ENCODE measurements around the gene DNAJA3. TPM values are rescaled to one million over a fixed set of nuclear protein-coding genes. Genes with fewer than 3 reads are reported as not detected.

Gene DNAJA3
- 66.0 and 68.6 TPM in 2 replicates for total RNA-seq

DNA sequence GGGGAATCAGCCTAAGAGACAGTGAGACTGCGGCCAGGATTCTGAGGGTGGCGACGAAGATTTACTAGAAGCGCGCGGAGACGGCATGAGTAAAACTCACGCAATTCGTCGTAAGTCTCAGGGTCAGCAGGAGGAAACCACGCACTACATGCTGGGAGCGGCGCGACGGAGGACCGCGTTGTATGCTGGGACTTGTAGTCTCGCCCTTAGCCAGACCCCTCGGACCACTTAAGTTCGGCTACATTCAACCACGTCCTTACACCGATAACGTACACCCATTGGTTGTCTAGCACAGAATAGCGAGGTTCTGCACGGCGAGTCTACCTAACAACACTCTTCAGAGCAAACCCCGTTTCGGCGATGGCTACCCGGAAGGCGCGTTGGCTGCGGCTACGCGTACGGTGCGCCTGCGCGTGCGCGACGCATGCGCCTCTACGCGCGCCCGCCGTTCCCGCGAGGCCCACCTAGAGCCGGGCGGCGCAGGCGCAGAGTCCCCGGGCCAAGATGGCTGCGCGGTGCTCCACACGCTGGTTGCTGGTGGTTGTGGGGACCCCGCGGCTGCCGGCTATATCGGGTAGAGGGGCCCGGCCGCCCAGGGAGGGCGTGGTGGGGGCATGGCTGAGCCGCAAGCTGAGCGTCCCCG, at the start of gene DNAJA3:
DNAJA3 (plus strand) TSS at position 491 of the 643 bp plus-strand sequence; CDS start at position 505, 14 bp downstream.
- intact Hi-C loops (cut with micrococcal nuclease) = loop anchor here (1.0 to 10.0 kb wide), 7 partner anchors 9 to 529 kb away; partner anchors contain the start of genes CORO7, HMOX2, MGRN1 and SEC14L5

DNA sequence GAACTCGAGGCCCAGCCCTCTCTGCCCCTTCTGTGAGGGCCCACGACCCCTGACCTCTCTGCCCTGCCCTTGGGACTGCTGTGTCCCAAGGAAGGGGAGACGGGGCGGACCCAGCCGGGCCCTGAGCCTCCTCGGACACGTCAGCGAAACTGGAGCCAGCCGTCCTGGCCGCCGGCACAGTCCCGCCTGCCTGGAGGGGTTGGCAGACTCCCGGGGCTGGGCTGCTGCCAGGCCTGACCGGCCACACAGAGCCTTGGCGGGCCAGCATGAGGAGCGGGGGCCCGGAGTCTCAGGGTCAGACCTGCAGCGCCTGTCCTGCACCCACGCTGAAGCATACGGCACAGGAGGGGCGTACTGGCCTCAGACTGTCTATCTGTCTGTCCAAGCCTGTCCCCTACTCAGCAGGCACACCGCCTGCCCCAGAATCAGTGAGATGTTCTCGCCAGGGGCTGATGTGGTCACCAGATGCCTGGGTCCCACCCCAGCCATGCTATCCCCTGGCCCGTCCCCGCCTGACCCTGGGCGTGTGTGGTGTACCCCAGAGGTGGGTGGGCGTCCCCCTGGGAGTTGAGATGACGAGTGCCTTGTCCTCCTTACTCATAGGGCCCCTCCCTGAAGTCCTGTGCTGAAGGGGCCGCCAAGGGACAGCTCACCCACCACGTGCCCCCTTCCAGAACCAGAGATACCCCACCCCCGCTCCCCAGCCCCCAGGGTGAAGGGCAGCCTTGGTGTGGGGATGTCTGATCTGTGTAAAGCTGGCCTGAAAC, 49.4 kb upstream of the DNAJA3 start:
- intact Hi-C loops (cut with micrococcal nuclease) = no loop called here

DNA sequence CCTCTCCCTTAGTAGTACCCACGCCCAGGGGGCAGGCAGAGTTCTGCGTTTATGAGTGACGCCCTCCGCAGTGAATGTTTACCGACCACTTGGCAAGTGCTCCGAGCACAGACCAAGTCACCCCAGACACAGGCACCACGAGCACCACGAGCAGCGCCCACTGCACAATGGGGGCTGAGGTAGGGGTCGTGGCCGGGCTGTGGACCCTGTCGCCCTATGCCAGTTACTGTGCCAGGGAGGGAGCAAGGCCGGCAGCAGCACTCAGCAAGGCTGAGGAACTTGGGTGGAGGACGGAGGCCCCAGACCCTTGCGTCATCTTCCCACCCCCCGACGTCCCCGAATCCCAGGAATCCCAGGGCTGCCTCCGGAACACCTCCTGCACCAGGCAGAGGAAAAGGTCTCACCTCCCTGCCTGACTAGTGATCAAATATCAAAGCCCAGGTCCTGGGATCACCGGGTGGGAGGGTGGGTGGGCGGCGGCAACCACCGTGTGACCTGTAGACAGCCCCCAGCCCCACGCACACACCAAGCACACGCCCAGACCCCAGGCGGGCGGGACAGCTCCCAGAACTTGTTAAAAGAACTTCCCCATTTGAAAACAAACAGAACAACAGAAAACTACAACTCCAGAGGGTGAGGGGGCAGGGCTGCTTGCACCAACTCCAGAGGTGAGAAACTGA, 48.6 kb upstream of the DNAJA3 start:
- intact Hi-C loops (cut with micrococcal nuclease) = no loop called here

DNA sequence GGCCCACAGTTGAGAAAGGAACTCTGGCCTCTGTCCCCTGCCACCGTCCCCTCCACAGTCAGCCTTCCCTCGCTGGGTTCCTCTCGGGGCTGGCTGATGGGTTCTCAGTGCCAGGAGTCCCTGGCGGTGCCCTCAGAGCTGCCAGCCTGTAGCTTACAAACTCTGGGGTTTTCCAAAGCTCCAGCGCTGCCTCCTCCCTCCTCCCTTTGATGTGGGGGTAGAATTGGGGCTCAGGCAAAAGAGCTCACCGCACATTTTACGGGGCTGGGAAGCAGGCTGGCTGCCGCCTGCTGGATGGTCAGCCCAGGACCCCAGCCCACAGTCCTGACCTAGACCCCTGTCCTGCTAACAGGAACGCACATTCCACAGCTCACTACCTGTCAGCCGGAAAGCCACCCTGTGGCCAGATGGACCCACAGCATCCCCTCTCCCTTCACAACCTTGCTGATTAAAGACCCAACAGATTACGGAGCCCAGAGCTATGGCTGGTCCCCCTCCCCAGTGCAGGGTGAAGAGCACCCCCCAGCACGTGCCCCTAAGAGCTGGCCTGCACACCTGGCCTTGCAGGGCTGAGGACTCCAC, 48.0 kb upstream of the DNAJA3 start:
- intact Hi-C loops (cut with micrococcal nuclease) = no loop called here

DNA sequence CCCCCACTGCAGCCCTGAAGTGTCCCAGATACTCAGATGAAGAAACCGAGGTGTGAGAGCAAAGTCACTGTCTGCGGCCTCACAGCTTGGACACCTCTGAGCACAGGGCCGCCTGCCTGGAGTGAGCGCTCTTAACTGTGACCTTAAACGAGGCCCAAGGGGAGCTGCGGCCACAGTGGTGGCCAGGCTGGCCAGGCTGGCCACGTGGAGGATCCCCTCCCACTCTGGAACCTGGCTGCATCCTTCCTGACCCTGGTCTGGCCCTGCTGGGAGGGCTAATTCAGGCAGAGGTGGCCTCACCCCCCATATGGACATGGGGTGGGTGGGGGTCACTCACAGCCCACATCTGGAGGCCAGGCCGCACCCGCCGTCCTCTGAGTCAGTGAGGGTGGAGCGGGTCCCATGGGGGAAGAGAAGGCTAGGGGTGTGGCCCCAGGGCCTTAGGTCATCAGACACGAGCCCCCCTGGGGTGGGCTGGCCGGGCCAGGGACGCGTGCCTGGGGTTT, 47.5 kb upstream of the DNAJA3 start:
- intact Hi-C loops (cut with micrococcal nuclease) = no loop called here

DNA sequence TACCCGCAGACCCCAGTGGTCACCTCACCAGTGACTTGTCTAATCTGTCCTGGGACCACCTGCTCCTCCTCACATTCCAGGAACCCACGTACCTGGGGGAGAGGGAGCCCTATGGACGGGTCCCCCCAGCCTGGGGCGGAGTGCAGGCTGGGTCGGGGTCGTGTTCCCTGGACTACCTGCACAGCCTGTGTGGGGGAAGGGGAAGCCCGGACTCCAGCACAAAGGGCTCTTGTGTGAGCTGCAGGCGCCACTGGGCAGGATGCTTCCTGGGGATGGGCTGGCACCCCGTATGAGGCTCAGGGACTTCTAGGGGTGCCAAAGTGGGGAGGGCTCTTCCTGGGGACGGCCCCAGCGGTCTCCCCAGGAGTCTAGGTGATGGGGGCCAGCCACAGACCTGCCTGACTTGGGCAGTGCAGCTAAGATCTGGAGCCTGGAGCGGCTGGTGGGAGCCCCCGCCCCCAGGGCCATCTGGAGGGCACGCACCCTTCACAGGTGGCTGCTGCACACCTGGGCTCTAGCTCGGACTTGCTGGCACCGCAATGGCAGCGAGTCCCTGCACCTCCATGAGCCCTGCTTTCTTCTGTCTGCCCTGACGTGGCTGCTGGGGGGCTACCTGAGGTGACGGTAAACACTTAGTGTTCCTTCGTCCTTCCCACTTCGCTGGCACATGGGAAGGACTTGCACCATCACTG, 46.5 kb upstream of the DNAJA3 start:
- intact Hi-C loops (cut with micrococcal nuclease) = no loop called here

DNA sequence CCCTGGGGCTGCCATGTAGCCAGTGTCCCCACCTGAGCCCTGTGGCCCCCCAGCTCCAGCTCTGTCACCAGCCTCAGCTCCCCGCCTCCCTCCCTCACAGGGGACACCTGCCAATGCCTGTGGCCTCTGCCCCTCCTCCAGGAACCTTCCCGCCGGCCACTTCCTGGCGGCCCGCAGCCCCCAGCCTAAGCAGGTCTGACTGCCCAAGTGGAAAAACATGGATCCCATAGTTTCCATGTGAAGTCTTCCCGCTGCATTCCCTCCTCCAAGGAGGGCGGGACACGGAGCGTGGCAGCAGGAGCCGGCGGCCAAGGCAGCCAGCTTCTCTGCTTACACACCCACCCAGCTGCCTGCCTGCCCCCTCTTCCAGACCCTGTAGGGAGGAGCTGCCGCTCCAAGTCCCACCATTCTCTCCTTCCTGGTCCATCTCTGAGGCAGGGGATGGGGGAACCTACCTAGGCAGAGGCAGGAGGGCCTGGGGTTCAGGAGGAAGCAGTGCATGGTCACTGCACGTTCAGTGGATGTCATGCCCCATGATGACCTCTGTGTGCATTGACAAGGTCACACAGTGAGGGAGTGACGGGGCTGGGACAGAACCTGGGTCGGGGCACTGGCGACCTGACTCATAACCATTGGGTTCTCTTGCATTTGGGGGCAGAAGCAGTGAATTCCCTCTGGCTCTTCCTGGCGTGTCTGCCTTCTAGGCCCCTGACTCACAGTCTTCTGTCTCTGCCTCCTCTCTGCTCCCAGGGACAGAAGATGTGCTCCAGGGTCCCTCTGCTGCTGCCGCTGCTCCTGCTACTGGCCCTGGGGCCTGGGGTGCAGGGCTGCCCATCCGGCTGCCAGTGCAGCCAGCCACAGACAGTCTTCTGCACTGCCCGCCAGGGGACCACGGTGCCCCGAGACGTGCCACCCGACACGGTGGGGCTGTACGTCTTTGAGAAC, 45.3 kb upstream of the DNAJA3 start:
- intact Hi-C loops (cut with micrococcal nuclease) = no loop called here

DNA sequence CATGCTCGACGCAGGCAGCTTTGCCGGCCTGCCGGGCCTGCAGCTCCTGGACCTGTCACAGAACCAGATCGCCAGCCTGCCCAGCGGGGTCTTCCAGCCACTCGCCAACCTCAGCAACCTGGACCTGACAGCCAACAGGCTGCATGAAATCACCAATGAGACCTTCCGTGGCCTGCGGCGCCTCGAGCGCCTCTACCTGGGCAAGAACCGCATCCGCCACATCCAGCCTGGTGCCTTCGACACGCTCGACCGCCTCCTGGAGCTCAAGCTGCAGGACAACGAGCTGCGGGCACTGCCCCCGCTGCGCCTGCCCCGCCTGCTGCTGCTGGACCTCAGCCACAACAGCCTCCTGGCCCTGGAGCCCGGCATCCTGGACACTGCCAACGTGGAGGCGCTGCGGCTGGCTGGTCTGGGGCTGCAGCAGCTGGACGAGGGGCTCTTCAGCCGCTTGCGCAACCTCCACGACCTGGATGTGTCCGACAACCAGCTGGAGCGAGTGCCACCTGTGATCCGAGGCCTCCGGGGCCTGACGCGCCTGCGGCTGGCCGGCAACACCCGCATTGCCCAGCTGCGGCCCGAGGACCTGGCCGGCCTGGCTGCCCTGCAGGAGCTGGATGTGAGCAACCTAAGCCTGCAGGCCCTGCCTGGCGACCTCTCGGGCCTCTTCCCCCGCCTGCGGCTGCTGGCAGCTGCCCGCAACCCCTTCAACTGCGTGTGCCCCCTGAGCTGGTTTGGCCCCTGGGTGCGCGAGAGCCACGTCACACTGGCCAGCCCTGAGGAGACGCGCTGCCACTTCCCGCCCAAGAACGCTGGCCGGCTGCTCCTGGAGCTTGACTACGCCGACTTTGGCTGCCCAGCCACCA, 44.4 kb upstream of the DNAJA3 start:
- intact Hi-C loops (cut with micrococcal nuclease) = no loop called here

DNA sequence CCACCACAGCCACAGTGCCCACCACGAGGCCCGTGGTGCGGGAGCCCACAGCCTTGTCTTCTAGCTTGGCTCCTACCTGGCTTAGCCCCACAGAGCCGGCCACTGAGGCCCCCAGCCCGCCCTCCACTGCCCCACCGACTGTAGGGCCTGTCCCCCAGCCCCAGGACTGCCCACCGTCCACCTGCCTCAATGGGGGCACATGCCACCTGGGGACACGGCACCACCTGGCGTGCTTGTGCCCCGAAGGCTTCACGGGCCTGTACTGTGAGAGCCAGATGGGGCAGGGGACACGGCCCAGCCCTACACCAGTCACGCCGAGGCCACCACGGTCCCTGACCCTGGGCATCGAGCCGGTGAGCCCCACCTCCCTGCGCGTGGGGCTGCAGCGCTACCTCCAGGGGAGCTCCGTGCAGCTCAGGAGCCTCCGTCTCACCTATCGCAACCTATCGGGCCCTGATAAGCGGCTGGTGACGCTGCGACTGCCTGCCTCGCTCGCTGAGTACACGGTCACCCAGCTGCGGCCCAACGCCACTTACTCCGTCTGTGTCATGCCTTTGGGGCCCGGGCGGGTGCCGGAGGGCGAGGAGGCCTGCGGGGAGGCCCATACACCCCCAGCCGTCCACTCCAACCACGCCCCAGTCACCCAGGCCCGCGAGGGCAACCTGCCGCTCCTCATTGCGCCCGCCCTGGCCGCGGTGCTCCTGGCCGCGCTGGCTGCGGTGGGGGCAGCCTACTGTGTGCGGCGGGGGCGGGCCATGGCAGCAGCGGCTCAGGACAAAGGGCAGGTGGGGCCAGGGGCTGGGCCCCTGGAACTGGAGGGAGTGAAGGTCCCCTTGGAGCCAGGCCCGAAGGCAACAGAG, 43.5 kb upstream of the DNAJA3 start:
- intact Hi-C loops (cut with micrococcal nuclease) = no loop called here

DNA sequence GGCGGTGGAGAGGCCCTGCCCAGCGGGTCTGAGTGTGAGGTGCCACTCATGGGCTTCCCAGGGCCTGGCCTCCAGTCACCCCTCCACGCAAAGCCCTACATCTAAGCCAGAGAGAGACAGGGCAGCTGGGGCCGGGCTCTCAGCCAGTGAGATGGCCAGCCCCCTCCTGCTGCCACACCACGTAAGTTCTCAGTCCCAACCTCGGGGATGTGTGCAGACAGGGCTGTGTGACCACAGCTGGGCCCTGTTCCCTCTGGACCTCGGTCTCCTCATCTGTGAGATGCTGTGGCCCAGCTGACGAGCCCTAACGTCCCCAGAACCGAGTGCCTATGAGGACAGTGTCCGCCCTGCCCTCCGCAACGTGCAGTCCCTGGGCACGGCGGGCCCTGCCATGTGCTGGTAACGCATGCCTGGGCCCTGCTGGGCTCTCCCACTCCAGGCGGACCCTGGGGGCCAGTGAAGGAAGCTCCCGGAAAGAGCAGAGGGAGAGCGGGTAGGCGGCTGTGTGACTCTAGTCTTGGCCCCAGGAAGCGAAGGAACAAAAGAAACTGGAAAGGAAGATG, 42.8 kb upstream of the DNAJA3 start:
- intact Hi-C loops (cut with micrococcal nuclease) = no loop called here

DNA sequence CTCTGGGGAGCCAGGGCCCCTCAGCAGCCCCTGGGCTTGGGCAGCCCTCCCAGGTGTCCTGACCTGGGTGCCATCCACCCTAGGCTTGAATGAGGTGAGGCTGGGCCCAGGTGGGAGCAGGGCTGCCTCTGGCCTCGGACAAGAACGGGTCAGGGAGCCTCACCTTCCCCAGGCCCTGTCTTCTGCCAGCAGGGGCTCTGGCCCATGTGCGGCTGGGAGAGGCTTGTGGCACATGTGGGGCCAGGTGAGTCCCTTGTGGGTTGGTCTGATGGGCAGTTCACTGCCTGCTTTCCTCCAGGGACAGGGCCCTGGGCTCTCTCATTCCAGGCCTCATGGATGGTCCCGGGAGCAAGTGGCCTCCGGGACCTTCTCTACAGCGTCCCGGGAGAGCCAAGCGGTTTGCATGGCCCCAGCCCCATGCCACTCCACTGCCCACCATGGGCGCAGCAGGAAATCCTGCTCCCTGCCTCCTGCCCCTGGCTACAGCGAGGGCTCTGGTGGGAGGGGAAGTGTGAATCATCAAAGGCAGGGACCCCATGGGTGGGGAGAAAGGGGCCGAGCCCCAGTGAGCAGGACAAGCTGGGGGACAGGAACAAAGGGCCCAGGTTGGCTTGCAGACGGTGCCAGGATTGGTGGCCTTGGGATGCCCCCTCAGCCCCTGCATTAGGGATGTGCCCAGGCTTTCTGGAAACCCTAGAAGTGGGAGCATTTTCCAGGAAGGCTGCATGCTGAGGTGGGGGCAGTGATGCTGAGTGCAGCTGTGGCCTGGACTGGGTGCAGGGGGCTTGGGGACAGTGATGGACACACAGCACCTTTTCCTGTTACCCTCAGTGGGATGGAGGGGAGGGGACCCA, 41.9 kb upstream of the DNAJA3 start:
- intact Hi-C loops (cut with micrococcal nuclease) = no loop called here

DNA sequence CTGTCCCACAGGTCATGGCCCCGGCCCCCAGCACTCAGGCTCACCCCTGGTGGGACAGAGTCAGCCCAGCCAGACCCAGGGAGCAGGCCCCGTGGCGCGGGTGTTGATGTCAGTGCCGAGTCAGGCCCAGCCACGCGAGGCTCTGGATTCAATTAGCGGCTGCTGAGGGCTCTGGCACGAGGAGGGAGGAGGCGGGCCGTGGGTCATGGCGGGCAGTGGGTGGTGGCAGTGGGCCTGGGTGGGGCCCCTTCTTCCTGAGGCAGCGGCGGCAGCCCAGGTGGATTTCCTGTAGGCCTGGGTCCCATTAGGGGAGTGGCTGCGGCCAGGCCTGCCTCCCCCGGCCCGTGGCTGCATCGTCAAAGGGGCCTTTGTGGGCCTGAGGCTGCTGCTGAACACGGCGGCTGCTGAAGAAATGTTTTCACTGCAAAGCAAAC, 41.1 kb upstream of the DNAJA3 start:
- intact Hi-C loops (cut with micrococcal nuclease) = no loop called here

DNA sequence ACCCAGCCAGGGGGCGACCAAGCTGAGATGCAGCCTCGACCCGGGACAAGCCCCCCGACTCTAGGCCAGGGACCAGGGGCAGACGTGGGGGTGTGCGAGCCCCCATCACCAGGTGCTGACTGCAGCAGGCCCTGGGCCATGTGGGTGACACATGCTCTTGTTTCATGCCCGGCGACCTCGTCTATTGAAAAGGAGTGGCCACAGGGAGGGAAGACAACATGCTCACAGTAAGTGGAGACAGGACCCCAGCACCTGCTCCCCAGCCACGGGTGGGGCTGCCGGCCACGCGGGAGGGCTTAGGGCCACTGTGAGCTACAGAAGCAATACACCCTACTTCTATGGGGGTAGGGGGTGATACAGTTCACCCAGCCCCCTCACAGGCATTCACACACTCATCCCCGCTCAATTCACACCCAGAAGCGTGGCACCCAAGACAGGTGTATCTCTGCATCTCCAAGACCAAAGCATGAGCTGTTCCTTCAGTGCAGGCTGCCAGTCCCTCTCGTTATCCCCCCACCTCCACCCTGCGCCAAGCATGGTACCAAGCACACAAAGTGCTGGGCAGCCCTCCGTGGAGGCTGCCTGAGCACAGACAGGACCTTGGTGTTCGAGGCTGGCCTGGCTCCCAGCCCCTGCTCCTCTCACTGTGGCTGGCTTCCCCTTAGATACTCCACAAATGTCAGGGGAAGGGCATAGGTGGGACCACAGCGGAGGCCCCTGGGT, 40.4 kb upstream of the DNAJA3 start:
- intact Hi-C loops (cut with micrococcal nuclease) = no loop called here

DNA sequence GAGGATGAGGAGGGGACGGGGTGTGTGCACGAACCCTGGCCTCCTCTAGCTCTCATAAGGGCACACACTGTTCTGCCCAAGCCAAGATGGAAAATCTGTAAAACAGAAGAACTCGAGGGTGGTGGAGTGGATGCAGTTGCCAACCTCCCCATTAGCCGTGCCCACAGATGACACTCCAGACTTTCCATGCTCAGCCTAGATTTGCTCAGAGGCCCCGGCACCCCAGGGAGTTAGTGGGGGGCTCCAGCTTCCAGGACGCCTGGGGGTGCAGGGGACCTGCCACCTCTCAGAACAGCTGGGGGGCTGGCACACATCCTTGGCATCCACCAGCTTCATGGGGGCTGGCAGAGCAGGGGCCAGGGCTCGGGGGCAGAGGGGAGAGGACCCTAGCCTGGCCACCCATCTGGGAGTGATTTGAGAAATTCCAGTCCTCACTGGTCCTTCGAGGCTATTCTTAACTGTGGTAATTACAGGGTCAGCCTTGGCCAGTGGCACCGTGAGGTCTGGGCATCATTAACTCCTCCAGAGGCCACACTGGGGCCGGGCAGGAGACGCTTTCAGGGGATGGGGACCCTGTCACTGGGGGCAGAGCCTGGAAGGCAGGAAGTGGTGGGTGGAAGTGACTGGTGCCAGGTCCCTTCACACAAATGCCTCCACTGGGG, 39.7 kb upstream of the DNAJA3 start:
- intact Hi-C loops (cut with micrococcal nuclease) = no loop called here

DNA sequence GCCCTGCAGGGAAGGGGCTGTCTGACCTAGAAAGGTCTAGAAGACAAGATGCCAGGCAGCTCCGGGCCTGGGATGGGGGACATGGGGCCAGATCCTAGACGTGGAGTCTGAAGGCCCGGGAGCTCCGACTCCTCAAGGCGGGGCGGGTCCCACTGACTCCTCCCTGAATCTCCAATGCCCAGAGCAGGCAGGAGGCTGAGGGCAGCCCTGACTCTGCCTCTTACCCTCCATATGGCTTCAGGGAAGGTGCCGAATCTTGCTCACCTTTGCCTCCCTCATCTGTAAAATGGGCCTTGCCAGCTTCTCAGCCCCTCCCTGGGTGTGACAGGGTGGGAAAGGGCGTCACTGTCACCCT, 39.2 kb upstream of the DNAJA3 start:
- intact Hi-C loops (cut with micrococcal nuclease) = no loop called here

Data from T-helper 2 cell treated with Interferon-gamma antibody and Interleukin-4, amounts not matched to agents 100 ng/mL and 5 ng/mL, for 36 hours (primary cell).